Karpas-422 (cell line): ENCODE measurements around the gene PCDH15. TPM values are rescaled to one million over a fixed set of nuclear protein-coding genes. Genes with fewer than 3 reads are reported as not detected.

Source experiments
- DNase-seq: peaks from one replicate; pipeline ENCODE4 v3.0.0-alpha.2; 2015
- H2AFZ ChIP-seq: fragments of 200-600 bp; sonication (generic); 2 replicates; pipeline ENCODE4 v1.6.1; 2014; ENCODE audit warnings: antibody characterized with exemption, low read length, mixed read lengths
- H3K27ac ChIP-seq: fragments of 200-600 bp; sonication (generic); 2 replicates; pipeline ENCODE4 v1.5.1; 2014; ENCODE audit warnings: mild to moderate bottlenecking, low read length, moderate library complexity
- H3K27me3 ChIP-seq: fragments of 200-600 bp; sonication (generic); 2 replicates; pipeline ENCODE4 v1.6.1; 2014; ENCODE audit warnings: low read length, mixed read lengths
- H3K36me3 ChIP-seq: fragments of 200-600 bp; sonication (generic); 2 replicates; pipeline ENCODE4 v1.6.1; 2014; ENCODE audit warnings: low read length, mixed read lengths; ENCODE audit not compliant: insufficient read depth
- H3K4me1 ChIP-seq: fragments of 200-600 bp; sonication (generic); 2 replicates; pipeline ENCODE4 v1.6.1; 2014; ENCODE audit warnings: mild to moderate bottlenecking, low read length, mixed read lengths
- H3K4me2 ChIP-seq: fragments of 200-600 bp; sonication (generic); 2 replicates; pipeline ENCODE4 v1.6.1; 2014; ENCODE audit warnings: low read length, low read depth, mild to moderate bottlenecking; ENCODE audit not compliant: poor library complexity, severe bottlenecking
- H3K4me3 ChIP-seq: fragments of 200-600 bp; sonication (generic); 2 replicates; pipeline ENCODE4 v1.5.1; 2014; ENCODE audit warnings: mild to moderate bottlenecking, antibody characterized with exemption, low read length, mixed read lengths
- H3K79me2 ChIP-seq: fragments of 200-600 bp; sonication (generic); 2 replicates; pipeline ENCODE4 v1.6.1; 2014; ENCODE audit warnings: mild to moderate bottlenecking, low read length, mixed read lengths
- H3K9ac ChIP-seq: fragments of 200-600 bp; sonication (generic); 2 replicates; pipeline ENCODE4 v1.6.0; 2014; ENCODE audit warnings: low read length
- H3K9me2 ChIP-seq: fragments of 200-600 bp; sonication (generic), shearing (Covaris generic); replicated peaks from 2 replicates; pipeline ENCODE4 v1.6.0; 2014; ENCODE audit warnings: mild to moderate bottlenecking, low read length, moderate library complexity; ENCODE audit not compliant: insufficient read depth
- H3K9me3 ChIP-seq: fragments of 300-700, 200-600 bp; sonication (generic); 2 replicates; pipeline ENCODE4 v1.6.1; 2014; ENCODE audit warnings: low read length, mixed read lengths
- H4K20me1 ChIP-seq: fragments of 200-600 bp; sonication (generic); 2 replicates; pipeline ENCODE4 v1.6.1; 2014; ENCODE audit warnings: mild to moderate bottlenecking, antibody characterized with exemption, low read length, low read depth; ENCODE audit not compliant: insufficient read depth
- total RNA-seq: library from RNA; depleted of rRNA; stranded (reverse); fragments of >200 nt; shearing (Covaris generic); gene quantifications from 2 replicates; pipeline ENCODE4 v1.2.3, GENCODE V29; 2014; ENCODE audit warnings: low replicate concordance

Gene PCDH15
- total RNA-seq, 1 experiment from 2014 or later: not detected

- no peak overlapping the region for H3K9ac ChIP-seq
- no peaks in the 10 kb centered on the region for H3K4me1 ChIP-seq
- H3K4me2 ChIP-seq: no peak overlapping the region
- H2AFZ ChIP-seq: no peak overlapping the region
- H3K27me3 ChIP-seq: no peaks in the 10 kb centered on the region
- H3K27ac ChIP-seq: no peak overlapping the region
- DNase-seq: peak; percentile 67
- no peaks in the 10 kb centered on the region for H3K36me3 ChIP-seq
- no peaks in the 10 kb centered on the region for H3K9me2 ChIP-seq
- no peak overlapping the region for H3K4me3 ChIP-seq
- no peaks in the 10 kb centered on the region for H4K20me1 ChIP-seq
- H3K9me3 ChIP-seq: peaks cover 18% of the 10 kb centered on the region
- no peaks in the 10 kb centered on the region for H3K79me2 ChIP-seq
Measured at GRCh38 chr10:53839440-53840039, 961.5 kb downstream of the PCDH15 start.

GRCh38 chr10:53836638-53837037, 964.4 kb downstream of the PCDH15 start:
- no peak for DNase-seq
- no peaks in the 10 kb centered on the region for H3K4me1 ChIP-seq
- H3K27ac ChIP-seq: no peak overlapping the region
- no peaks in the 10 kb centered on the region for H4K20me1 ChIP-seq
- H3K27me3 ChIP-seq: no peaks in the 10 kb centered on the region
- H3K4me3 ChIP-seq: no peak overlapping the region
- no peak overlapping the region for H3K4me2 ChIP-seq
- H3K79me2 ChIP-seq: no peaks in the 10 kb centered on the region
- no peak overlapping the region for H2AFZ ChIP-seq
- no peaks in the 10 kb centered on the region for H3K9me2 ChIP-seq
- no peak overlapping the region for H3K9ac ChIP-seq
- peaks cover 16% of the 10 kb centered on the region for H3K9me3 ChIP-seq
- H3K36me3 ChIP-seq: no peaks in the 10 kb centered on the region

- no peaks in the 10 kb centered on the region for H3K36me3 ChIP-seq
- H3K79me2 ChIP-seq: no peaks in the 10 kb centered on the region
- no peaks in the 10 kb centered on the region for H4K20me1 ChIP-seq
- H3K4me1 ChIP-seq: no peaks in the 10 kb centered on the region
- H3K9me2 ChIP-seq: no peaks in the 10 kb centered on the region
- no peak overlapping the region for H2AFZ ChIP-seq
- H3K27me3 ChIP-seq: no peaks in the 10 kb centered on the region
- no peak for DNase-seq
- no peak overlapping the region for H3K4me3 ChIP-seq
- H3K4me2 ChIP-seq: no peak overlapping the region
- H3K9me3 ChIP-seq: peaks cover 32% of the 10 kb centered on the region
- no peak overlapping the region for H3K27ac ChIP-seq
- H3K9ac ChIP-seq: no peak overlapping the region
Measured at GRCh38 chr10:53833908-53834307, 967.1 kb downstream of the PCDH15 start.

GRCh38 chr10:53827261-53827660, 973.8 kb downstream of the PCDH15 start:
- Histone ChIP-seq H3K27ac (no peak overlapping the region), H3K9ac (no peak overlapping the region), H4K20me1 (no peaks in the 10 kb centered on the region), H3K27me3 (no peaks in the 10 kb centered on the region), H3K4me2 (no peak overlapping the region), H3K4me3 (no peak overlapping the region), H3K79me2 (no peaks in the 10 kb centered on the region), H3K9me3 (peaks cover 48% of the 10 kb centered on the region), H3K9me2 (no peaks in the 10 kb centered on the region), H2AFZ (no peak overlapping the region), H3K4me1 (no peaks in the 10 kb centered on the region), H3K36me3 (no peaks in the 10 kb centered on the region)
- no peak for DNase-seq

- H2AFZ ChIP-seq: no peak overlapping the region
- H3K79me2 ChIP-seq: no peaks in the 10 kb centered on the region
- no peaks in the 10 kb centered on the region for H3K36me3 ChIP-seq
- H3K27me3 ChIP-seq: no peaks in the 10 kb centered on the region
- no peaks in the 10 kb centered on the region for H3K9me2 ChIP-seq
- H3K27ac ChIP-seq: no peak overlapping the region
- H4K20me1 ChIP-seq: no peaks in the 10 kb centered on the region
- peaks cover 22% of the 10 kb centered on the region for H3K9me3 ChIP-seq
- no peak for DNase-seq
- H3K9ac ChIP-seq: no peak overlapping the region
- no peaks in the 10 kb centered on the region for H3K4me1 ChIP-seq
- H3K4me2 ChIP-seq: no peak overlapping the region
- H3K4me3 ChIP-seq: no peak overlapping the region
Measured at GRCh38 chr10:53808677-53809372, 992.2 kb downstream of the PCDH15 start.

GRCh38 chr10:53786236-53786900, 1014.7 kb downstream of the PCDH15 start:
- DNase-seq: no peak
- H4K20me1 ChIP-seq: no peaks in the 10 kb centered on the region

GRCh38 chr10:53771701-53772100, 1029.3 kb downstream of the PCDH15 start:
- H3K9me2 ChIP-seq: no peaks in the 10 kb centered on the region
- H3K9me3 ChIP-seq: peaks cover 11% of the 10 kb centered on the region; the same call in 1 of the 2 replicates
- no peak overlapping the region for H3K4me3 ChIP-seq
- H3K36me3 ChIP-seq: no peaks in the 10 kb centered on the region
- H3K27ac ChIP-seq: no peak overlapping the region
- no peaks in the 10 kb centered on the region for H4K20me1 ChIP-seq
- no peaks in the 10 kb centered on the region for H3K4me1 ChIP-seq
- H2AFZ ChIP-seq: no peak overlapping the region
- no peak overlapping the region for H3K4me2 ChIP-seq
- H3K9ac ChIP-seq: no peak overlapping the region
- no peak for DNase-seq
- no peaks in the 10 kb centered on the region for H3K79me2 ChIP-seq
- H3K27me3 ChIP-seq: no peaks in the 10 kb centered on the region

More at GRCh38 chr10:53786236-53786900, 1014.7 kb downstream of the PCDH15 start:
- H3K27me3 ChIP-seq: no peaks in the 10 kb centered on the region
- no peak overlapping the region for H3K4me2 ChIP-seq
- no peak overlapping the region for H3K4me3 ChIP-seq
- no peak overlapping the region for H3K27ac ChIP-seq
- H3K36me3 ChIP-seq: no peaks in the 10 kb centered on the region
- no peak overlapping the region for H3K9ac ChIP-seq
- no peaks in the 10 kb centered on the region for H3K9me2 ChIP-seq
- H3K79me2 ChIP-seq: no peaks in the 10 kb centered on the region
- H3K4me1 ChIP-seq: no peaks in the 10 kb centered on the region
- peaks cover 35% of the 10 kb centered on the region for H3K9me3 ChIP-seq
- H2AFZ ChIP-seq: no peak overlapping the region

GRCh38 chr10:53770903-53771302, 1030.1 kb downstream of the PCDH15 start:
- no peaks in the 10 kb centered on the region for H3K4me1 ChIP-seq
- no peak overlapping the region for H3K4me3 ChIP-seq
- no peak overlapping the region for H2AFZ ChIP-seq
- no peaks in the 10 kb centered on the region for H3K36me3 ChIP-seq
- H3K9me2 ChIP-seq: no peaks in the 10 kb centered on the region
- no peak for DNase-seq
- no peaks in the 10 kb centered on the region for H3K27me3 ChIP-seq
- H4K20me1 ChIP-seq: no peaks in the 10 kb centered on the region
- no peak overlapping the region for H3K9ac ChIP-seq
- H3K9me3 ChIP-seq: peaks cover 11% of the 10 kb centered on the region; the same call in 1 of the 2 replicates
- H3K79me2 ChIP-seq: no peaks in the 10 kb centered on the region
- H3K4me2 ChIP-seq: no peak overlapping the region
- H3K27ac ChIP-seq: no peak overlapping the region
